T1000 (cell line): ENCODE results near the gene SLC43A2.
A peak's percentile ranks its signal among the peaks of the same experiment; 100 is the strongest.

ENCODE experiments used
- DNase-seq: peaks from one replicate; lab custom pipeline; 2025; ENCODE audit warnings: mixed read lengths; lab: John Stamatoyannopoulos, UW

The SLC43A2 gene

DNA sequence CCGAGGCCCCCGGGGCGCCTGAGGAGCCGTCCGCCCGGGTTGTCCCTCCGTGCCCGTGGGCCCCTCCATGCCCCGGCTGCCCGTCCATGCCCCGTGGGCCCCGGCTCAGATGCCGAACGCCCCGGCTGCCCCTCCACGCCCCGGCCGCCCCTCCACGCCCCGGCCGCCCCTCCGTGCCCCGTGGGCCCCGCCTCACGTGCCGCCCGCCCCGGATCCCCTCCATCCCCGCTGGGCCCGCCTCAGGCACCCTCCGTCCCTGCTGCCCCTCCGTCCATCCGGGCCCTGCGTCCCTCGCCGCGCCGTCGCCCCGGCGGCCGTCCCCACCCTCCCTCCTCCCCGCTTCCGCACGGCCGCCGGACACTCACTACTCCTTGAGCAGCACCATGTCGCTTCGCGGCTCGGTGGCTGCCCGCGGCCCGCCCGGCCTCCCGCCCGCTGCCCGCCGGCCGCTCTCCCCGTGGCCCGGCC is 66.4 kb downstream of the SLC43A2 start:
- DNase-seq: peak; percentile 79

DNA sequence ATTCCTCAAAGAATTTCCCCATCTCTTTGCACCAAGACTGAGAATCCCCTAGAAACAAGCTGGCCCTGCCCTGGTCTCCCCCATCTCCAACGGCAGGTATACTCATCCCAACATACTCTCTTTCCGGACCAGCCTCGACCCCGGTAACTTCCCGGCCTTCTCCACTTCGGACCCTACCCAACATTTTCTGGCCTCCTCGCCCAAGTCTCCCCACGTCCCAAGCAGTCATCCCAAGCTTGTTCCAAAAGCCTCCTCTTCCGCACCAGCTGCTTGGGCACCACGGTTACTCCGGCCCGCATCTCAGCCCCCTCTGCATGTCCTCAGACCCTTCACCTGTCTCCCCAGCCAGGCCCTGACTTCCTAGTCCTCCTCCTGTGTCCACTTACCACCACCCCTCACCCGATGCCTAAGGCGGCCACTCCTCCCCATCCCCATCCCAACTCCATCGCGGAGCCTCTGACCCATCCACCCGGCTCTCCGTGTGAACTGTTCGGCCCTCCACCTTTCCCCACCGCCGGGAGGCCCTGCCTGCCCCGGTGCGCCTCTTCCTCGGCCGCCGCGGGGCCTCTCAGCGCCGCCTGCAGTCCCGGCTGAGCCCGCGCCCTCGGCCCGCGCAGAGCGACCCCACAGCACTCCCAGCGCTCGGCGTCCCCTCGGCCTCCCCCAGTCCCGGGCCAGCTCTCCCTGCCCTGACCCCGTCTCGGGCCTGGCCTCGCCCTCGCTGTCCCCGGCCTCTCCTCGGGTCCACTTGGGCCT is 67.0 kb downstream of the SLC43A2 start:
- no peak for DNase-seq

DNA sequence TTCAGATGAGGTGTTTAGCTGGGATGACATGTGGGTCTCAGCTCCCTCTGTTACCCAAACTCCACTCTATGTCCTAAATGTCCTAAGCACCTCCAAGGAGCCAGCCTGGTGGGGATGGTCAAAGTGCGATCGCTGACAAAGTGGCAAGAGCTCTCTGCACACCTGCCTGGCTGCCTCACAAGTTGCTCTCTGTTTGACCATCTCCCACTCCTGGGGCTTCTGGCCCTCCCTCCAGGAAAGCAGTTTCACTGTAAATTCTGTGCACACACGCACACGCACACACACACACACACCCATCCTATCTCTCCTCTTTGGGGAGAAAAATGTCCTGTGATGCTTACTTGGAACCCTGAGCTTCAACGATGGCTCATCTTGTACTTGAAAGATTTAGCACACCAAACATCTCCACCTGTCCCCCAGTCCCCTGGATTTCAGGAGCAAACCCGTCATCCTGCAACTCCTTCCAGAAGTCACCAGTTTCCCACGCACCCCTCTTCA is 67.7 kb downstream of the SLC43A2 start:
- no peak for DNase-seq

DNA sequence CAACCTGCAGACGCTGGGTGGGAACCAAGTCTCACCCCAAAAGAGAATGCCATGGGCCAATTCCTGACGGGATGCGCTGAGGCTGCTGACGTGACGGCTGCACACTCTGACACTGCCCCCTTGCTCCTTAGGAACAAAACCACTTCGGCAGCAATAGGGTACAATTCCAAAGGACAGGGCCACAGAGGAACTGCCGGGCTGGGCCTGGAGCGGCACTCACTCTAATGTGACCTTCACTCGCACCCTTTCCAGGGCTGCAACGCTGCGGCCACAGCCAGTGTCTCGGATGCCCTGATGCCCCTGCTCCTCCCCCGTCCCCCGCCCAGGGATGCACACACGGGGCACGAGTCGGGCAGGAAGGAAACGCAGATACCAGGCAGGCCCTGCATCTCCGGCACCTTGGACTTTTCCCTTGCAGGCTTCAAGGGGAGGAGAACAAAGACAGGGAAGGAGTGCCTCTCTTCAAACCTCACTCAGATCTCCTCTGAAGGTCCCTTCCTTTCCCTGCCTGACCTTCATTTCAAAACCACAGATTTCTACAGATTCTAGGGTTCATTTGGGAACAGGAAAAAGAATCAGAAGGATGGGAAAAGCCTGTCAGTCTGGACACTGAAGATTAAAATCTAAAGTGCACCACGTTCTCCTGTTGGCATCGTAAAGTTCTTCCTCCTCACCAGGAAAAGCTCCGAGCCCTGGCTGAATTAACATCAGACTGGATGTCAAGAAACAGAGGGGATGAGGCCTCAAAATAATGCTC is 68.4 kb downstream of the SLC43A2 start:
- DNase-seq: no peak

DNA sequence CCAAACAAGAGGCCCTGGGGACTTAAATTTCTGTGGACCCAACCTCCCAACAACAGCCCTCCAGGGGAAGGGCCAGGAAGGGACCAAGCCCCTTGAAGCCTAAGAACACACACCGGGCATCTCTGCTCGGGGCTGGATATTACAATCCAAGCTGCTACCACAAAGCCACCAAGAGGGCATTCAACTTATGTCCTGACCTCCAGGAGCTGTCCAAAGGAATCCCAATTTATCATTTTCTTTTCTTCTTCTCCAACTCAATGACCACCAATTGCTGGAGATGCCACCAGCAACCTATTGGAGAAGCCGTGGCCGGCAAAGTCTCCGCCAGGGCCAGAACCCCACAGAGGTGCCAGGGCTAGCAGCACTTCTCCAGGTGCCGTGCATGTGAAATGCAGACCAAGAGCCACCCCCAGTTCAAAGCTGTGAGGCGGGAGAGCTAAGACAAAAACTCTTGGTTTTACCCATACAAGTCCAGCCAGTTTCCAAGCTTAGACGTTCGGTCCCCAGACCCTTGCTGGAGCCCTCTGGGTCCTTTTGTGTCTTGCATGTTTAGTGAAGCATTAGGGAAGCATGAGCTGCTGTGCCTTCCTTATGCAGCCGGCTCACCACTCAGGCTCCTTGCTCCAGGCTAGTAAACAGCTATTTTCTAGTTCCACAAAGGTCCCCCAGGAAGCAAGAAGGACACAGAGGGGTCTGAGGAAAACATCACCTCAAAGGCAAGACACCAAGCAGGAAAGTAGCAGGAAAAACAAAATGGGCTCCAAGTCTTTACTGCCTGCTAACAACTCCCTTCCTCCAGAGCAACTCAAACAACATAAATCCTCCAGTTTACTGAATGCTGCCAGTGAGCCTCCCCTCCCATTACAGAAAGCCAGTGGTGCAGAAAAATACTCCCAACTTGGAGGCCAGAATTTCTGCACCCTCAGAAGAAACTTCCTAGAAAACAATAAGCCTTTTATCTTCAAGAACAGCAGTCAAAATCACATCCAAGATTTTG is 69.3 kb downstream of the SLC43A2 start:
- no peak for DNase-seq

DNA sequence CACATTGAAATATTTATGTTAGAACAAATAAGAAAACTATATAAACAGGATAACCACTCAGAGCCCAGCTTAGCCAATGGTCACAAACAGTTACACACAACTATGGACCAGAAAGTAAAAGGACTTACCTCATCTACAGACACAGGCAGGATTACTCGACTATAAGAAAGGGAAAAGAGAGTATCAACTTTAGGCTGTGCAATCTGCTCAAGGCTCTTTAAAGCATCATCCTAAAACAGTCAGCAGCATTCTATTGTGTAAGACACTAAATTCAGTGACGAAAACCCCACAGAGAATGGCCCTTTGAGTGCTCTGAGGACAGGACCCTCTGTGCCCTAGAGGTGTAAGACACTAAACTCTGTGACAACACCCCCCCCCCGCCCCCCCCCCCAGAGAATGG is 70.2 kb downstream of the SLC43A2 start:
- no peak for DNase-seq

DNA sequence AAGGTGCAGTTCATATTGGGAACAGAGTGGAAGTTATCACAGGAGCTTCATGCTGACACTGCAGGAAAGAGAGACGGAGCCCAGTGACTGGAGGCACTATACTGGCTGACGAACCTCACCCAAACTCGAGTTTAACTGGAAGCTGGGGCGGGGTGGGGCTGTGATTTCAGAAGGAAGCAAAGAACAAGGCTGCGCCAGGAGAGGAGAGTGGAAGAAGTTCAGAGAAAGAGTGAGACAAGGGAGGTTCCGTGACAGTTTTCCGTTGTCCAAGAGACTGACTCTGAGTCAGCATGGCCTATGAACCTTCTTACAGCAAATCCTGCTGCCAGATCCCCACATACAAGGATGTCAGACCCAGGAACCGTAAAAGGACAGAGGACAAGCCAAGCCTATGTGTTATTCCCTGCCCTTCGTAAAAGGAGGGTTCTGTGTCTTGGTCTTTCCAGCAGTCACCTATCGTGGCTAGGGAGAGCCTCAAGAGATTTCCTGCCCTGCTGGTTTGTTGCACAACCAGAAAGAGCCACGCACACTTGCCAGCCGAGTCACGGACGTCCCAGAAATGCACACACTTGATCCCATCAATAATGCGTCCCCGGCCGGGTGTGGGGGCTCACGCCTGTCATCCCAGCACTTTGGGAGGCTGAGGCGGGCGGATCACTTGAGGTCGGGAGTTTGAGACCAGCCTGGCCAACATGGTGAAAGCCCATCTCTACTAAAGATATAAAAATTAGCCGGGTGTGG is 71.1 kb downstream of the SLC43A2 start:
- no peak for DNase-seq

DNA sequence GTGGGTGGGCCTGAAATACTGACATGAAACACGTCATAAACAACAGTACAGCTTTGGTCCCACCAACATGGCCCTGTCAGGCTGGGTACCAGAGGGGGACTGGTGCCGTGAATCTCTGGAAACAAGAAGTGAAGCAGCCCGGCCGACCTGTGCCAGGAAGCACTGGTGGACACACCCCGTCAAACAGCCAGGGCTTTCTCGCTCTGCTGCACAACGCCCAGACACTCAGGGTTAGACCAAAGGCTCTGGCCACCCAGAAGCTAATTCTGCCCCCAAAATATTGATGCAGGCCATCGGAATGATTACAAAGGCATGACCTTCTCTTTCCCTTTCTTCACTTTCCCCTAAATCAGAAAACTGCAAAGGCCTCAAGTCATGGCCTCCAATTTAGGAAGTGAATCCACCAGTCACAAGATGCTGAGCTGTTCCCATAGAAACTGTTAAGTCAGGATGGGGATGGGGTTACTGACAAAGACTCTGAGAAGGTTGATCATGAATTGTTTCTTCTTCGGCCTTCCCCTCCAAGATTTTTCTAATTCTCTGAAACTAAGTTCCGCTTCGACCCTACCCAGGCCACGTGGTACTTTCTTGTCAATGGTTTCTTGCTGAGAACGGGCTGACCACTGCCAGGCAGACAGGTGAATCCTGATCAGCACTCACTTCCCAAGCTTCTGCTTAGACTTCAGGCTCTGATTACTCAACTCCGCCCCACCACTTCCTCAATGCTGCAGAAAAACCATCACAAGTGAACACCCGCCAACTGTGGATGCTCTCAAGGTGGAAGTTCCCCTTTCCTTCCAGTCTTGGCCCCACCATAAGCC is 72.8 kb downstream of the SLC43A2 start:
- DNase-seq: no peak

DNA sequence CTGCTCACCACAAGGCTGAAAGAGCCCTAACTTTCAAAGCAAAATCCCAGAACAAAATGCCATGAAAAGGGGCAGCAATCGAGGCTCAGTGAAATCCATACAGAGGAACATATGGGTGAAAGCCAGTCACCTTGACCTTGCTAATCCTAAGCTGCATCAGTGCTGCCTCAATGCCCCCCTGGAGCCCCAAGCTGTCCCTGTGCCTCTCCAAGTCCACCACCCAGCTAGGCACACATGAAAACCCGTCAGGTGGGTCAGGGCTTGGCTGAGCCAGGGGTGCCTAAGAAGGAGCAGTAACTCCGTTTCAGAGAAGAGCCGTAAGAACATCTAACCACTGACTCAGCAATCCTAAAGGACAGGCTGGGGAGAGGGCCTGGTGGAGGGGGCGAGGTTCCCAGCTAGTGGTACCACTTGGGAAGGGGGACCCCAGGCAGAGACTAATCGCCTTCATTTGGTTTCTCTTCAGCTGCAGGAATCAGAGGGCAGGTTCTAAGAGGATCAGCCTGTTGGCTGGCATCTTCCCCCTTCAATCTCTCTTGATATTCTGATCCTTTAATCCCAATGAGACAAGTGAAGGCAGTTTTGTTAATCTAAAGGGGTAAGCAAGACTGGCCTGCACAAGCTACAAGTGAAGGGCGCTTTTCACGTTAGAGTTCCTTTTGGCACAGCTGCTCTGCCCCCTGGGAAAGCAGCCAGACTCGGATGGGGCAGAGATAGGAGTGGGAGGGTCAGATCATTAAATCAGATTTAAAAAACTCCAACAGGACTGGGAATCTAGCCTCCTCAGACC is 73.7 kb downstream of the SLC43A2 start:
- DNase-seq: no peak

DNA sequence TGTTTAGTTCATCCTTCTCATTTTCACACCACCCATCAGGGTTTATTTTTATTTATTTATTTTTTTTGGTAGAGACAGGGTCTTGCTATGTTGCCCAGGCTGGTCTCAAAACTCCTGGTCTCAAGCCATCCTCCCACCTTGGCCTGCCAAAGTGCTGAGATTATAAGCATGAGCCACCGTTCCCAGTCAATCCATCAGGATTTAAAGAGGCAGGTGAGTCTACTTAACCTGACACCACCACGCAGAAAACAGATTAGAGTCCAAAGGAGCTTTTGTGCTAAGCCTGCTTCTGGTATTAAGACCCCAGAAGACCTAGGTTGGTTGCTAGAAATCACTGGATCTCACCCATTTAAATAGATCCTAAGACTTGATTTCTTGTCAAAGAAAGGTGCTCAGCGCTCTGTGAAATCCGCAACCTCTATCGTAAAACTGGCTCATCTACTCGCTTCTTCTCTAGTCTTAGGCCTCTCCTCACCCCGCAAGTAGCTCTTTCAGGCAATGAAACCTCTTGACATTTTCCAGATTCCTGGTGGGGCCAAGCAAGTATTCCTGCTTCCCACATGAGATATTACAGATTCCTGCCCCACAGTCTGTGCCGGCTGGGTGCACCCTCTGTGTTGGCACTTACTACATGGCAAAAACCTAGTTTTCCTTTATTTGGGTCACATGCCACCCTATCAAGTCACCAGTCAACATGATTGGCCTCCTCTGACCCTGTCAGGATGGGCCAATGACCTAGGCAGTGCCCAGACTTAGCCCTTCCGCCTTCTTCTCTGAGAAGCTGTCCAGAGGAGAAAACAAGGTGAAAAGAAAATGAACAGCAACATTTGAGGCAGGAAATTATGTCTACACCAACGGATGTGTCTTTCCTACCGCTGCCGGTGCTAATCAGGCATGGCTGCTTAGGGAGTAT is 75.0 kb downstream of the SLC43A2 start:
- no peak for DNase-seq

DNA sequence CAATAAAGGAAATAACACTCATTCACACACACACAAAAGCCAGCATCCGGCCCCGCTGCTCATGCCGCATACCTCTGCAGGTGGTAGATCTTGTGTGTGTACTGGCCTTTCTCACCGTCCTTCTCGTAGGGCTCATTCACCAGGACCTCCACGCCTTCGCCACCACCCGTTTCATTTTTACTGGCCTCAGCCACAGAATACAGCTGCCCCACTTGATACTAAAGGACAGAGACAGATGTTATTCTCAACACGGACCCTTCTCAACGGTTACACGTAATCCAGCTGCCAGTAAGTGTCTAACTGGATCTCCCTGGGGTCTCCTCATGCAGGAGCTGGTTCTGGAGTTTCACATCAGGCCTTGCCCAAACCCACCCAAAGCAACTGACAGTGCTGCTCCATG is 75.7 kb downstream of the SLC43A2 start:
- no peak for DNase-seq

DNA sequence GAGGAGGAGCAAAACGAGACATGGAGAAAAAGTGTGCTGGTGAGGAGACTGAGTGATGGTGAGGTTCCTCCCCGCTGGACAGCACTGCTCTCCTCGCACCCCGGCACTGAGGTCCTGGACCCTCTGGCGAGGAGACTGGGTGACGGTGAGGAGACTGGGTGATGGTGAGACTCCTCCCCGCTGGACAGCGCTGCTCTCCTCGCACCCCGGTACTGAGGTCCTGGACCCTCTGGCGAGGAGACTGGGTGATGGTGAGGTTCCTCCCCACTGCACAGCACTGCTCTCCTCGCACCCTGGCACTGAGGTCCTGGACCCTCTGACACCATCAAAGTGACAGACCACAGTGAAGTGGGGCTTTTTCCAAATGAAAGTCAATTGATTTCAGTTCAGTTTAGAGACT is 76.9 kb downstream of the SLC43A2 start:
- no peak for DNase-seq

DNA sequence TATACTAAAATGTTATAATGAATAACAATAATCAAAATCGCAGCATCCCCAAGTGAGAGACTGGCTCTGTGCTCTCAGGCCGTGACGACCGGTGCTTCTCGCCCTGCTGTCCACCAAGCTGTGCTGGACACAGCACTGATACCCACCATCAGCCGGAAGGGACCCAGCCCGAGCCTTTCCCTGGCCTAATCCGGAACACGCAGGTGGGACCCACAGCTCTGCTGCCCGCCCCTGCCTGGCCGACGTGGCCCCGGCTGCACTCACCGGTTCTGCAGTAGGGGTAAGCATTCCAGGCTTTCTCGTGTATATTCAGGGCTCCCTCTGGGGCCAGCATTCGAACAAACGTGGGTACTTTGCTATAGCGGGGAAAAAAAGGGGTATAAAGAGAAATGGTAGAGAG is 80.6 kb downstream of the SLC43A2 start:
- no peak for DNase-seq

DNA sequence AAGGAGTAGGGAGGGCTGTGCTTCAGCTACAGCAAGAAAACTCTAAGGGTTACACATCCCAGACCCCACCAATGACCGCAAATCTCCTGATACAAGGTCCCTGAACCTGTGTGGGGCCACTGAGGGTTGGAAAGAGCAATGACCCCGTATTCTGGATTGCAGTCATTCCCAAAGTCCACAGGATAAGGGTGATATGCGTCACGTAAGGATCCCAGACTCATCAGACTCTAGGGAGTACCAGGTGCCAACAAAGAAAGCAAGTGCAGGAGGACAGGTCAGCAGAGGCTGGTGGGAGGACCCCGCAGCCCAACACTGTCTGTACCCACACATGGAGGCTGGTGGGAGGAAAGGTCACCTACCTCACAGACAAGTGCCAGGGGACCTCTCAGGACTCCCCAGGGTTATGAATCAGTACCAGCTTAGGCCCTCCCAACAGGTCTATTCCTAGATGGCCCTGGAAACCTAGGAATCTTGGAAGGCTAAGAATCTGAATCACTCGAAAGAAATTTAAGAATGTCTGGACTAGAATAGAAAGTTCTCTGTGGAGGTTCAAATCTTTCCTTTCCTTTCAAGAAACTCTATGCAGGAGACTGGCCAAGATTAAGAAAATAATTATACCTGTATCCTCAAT is 82.2 kb downstream of the SLC43A2 start:
- DNase-seq: no peak

DNA sequence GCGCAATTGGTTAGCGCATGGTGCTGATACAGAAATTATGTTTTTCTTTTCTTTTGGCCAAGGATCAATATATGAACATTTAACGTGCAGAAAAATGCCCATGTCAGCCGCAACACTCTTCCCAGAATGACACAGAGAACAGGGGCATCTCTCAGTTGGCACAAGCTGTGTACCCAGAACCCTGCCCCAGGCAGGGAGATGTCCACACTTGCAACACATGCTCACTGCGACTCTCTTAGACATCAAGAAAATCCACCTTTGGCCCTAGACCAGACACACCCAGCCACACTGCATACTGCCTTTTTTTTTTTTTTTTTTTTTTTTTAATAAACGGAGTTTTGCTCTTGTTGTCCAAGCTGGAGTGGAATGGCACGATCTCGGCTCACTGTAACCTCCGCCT is 83.0 kb downstream of the SLC43A2 start:
- DNase-seq: no peak

DNA sequence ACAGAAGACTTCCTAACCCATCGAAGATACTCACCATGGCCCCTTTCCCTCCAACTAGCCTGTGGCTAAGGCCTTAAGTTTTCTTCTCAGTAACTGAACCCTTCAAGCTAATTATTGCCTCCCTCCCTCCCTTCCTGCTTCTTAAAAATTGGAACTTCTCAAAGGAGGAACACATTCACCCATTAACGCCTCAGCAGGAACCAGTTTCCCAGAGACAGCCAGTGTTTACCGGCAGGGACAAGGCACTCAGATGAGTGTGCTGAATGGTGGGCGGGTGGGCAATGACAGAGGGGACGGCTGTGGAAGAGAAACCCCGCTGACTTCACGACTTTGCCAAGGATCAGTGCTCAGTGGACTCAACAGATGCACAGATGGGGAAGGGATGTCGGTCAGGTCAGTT is 86.3 kb downstream of the SLC43A2 start:
- no peak for DNase-seq

DNA sequence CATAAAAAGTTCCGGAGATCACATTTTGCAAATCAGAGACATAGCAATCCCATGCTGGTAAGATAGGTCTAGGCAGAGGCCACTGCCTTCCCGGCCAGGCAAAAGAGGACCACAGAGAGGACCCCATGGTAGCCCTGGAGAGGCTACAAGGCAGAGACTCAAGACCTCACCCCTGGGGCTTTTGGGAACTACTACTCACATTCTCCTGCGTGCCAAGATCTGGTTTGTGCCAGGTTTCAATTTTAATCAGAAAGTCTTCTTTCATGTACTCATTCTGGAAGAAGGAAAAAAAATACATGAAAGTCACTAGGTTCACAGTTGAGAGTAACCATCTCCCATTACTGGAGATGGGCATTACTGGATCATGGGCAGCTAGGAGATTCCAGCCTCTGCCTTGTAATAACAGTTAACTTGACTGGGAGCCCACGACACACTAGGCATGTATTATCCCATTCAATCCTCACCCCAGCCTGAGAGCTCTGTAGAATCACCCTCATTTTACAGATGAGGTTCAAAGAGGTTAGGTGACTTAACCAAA is 87.2 kb downstream of the SLC43A2 start:
- no peak for DNase-seq

DNA sequence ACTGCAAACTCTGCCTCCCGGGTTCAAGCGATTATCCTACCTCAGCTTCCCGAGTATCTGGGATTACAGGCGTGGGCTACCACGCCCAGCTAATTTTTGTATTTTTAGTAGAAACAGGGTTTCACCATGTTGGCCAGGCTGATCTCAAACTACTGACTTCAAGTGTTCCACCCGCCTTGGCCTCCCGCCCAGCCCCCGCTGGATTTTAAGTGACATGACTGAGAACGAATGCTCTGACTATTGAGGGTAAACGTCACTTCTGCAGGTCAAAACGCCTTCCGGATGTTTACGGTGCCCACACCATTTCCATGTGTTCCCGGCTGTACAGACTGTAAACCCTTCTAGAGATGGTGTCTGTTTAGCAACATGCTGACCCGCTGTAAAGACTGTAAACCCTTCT is 88.8 kb downstream of the SLC43A2 start:
- DNase-seq: no peak
